ENCODE data around the gene PDIA6. TPM values are rescaled to one million over a fixed set of nuclear protein-coding genes. Genes with fewer than 3 reads are reported as not detected.

The PDIA6 gene
- total and polyA plus RNA-seq, 2 donors (not counting 3 experiments of a cell fraction or from before 2014, with no cell fraction given) = 335 to 424 TPM

DNA sequence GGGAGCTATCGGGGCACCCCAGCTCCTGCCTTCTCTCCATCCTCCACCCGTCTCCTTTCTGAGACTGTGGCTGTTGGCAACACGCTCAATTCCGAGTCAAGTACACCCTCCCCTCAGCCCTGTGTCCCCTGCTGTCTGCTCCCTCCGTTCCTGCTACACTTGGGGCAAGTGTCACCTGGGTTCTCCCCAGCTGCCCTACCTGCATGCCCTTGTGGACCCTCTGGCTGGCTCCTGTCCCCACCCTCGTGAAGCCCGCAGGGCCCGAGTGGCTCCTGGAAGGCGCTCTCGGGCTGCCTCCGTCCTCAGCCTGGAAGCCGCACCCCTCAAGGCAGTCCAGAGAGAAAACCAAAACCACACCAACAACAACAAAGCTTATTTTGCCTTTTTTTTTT lies 33.9 kb downstream of the PDIA6 start:
- H3K27me3 ChIP-seq (ENCODE audit: control insufficient read depth in 2 of 2, insufficient read depth in 2 of 2, low read length in 2 of 2) = no peaks in the 10 kb centered on the region
- peaks cover 14 to 29% of the 10 kb centered on the region in 2 experiments for H3K36me3 ChIP-seq (ENCODE audit: control insufficient read depth in 2 of 2, extremely low read depth in 1 of 2, insufficient read depth in 2 of 2, low read length in 2 of 2)
- TF ChIP-seq, protein P1, sequence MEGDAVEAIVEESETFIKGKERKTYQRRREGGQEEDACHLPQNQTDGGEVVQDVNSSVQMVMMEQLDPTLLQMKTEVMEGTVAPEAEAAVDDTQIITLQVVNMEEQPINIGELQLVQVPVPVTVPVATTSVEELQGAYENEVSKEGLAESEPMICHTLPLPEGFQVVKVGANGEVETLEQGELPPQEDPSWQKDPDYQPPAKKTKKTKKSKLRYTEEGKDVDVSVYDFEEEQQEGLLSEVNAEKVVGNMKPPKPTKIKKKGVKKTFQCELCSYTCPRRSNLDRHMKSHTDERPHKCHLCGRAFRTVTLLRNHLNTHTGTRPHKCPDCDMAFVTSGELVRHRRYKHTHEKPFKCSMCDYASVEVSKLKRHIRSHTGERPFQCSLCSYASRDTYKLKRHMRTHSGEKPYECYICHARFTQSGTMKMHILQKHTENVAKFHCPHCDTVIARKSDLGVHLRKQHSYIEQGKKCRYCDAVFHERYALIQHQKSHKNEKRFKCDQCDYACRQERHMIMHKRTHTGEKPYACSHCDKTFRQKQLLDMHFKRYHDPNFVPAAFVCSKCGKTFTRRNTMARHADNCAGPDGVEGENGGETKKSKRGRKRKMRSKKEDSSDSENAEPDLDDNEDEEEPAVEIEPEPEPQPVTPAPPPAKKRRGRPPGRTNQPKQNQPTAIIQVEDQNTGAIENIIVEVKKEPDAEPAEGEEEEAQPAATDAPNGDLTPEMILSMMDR (IDR thresholded peaks at IDR 0.05; ENCODE audit: extremely low read depth in 1 of 2, insufficient read depth in 1 of 2, low read depth in 1 of 2, low read length in 2 of 2) = no peak
- TF ChIP-seq FOS (IDR thresholded peaks at IDR 0.05; ENCODE audit: borderline replicate concordance, insufficient read depth, low read length) (no peak), MYC (IDR thresholded peaks at IDR 0.05; ENCODE audit: low read depth, low read length) (no peak), POLR2A (IDR thresholded peaks at IDR 0.05; ENCODE audit: low read depth, low read length) (no peak), EZH2 (IDR thresholded peaks at IDR 0.05; ENCODE audit: borderline replicate concordance, low read depth, low read length, severe bottlenecking) (no peak), GATA2 (IDR thresholded peaks at IDR 0.05; ENCODE audit: insufficient read depth, insufficient read length, low read depth, low read length) (no peak), POLR2AphosphoS5 (IDR thresholded peaks at IDR 0.05; ENCODE audit: insufficient read depth, low read depth, low read length) (no peak), JUN (IDR thresholded peaks at IDR 0.05; ENCODE audit: borderline replicate concordance, insufficient read depth, insufficient read length, low read depth) (no peak)
- TF ChIP-seq, protein P2, sequence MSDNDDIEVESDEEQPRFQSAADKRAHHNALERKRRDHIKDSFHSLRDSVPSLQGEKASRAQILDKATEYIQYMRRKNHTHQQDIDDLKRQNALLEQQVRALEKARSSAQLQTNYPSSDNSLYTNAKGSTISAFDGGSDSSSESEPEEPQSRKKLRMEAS (IDR thresholded peaks at IDR 0.05; ENCODE audit: insufficient read depth, insufficient read length) = no peak
- H3K9me3 ChIP-seq (replicated peaks; ENCODE audit: control insufficient read depth, insufficient read depth, low read length) = no peaks in the 10 kb centered on the region
- H3K4me2 ChIP-seq (ENCODE audit: insufficient read depth, low read length) = no peak overlapping the region
- dilution Hi-C loops (cut with MboI; ENCODE audit: extremely low pct_ligation_motif_present, low sequenced_read_pairs) (no loop called here), intact Hi-C loops (cut with micrococcal nuclease) (no loop called here)
- no peak overlapping the region for H2AFZ ChIP-seq (ENCODE audit: low read depth, low read length)
- FAIRE-seq (no peak), DNase-seq (ENCODE audit: low read depth, low spot score) (no peak)
- H3K27ac ChIP-seq (ENCODE audit: insufficient read depth, low read depth, low read length) = no peak overlapping the region
- BruUV-seq (replicated peaks) = no TSS peak
- H3K4me1 ChIP-seq (ENCODE audit: control insufficient read depth, extremely low read depth, insufficient read depth, low read length) = peaks cover 4% of the 10 kb centered on the region
- peaks cover 2% of the 10 kb centered on the region for H3K79me2 ChIP-seq (ENCODE audit: control insufficient read depth, insufficient read depth, low read length)
- ChIA-PET POLR2A (no interaction called here), CTCF (no interaction called here)
- H3K4me3 ChIP-seq (replicated peaks in 1 of 3; ENCODE audit: insufficient read depth in 1 of 3, low read depth in 1 of 3, low read length in 3 of 3) = no peak overlapping the region
- no peak overlapping the region for H3K9ac ChIP-seq (replicated peaks; ENCODE audit: extremely low read depth, insufficient read depth, low read length)
- no peaks in the 10 kb centered on the region for H3K9me1 ChIP-seq (replicated peaks; ENCODE audit: control insufficient read depth, extremely low read depth, insufficient read depth, low read length)
- no peaks in the 10 kb centered on the region for H4K20me1 ChIP-seq (replicated peaks; ENCODE audit: control insufficient read depth, extremely low read depth, insufficient read depth, low read length)

All from endothelial cell of umbilical vein (primary cell).